Epidermal melanocyte (primary cell): ENCODE data around the gene CAD.
A peak's percentile ranks its signal among the peaks of the same experiment; 100 is the strongest.

Source experiments
- DNase-seq: peaks from one replicate; pipeline ENCODE4 v3.0.0; 2011; ENCODE audit warnings: low spot score; ENCODE audit not compliant: insufficient read length

CAD gene

DNA sequence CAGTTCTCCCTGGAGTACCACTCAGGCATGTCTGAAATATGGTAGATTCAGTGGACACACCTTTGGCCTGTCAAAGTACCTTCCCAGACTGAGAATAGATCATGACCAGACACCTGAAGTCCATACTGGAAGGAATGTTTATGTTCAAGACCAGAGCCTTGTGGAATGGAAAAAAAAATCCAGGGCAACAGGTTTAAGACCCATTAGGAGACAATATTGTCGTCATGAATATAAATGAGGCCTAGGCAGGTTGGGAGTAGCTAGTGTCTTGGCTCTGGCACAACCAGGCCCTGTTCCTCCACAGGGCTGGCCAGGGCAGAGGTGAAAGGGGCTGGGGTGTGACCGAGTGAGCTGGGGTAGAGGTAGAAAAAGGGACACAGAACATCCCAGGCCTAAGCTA is 18.5 kb upstream of the CAD start:
- no peak for DNase-seq

DNA sequence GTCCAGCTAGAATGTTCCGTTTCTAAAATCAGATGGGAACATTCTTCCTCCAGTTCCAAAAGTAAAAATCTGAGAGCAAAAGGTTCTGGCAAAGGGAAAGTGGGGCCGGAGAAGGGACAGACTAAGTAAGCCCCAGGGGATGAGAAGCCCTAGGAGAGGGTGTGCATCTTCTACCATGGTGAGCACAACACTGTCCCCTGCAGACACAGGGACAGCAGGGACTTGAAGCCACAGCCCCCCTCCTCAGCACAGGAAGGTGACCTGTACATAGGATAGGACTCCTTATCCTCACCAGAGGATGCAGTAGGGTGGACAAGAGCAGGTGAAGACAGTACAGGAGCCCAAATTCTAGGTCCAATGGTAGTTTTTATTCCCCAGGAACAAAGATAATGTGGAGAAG is 17.9 kb upstream of the CAD start:
- DNase-seq: no peak

DNA sequence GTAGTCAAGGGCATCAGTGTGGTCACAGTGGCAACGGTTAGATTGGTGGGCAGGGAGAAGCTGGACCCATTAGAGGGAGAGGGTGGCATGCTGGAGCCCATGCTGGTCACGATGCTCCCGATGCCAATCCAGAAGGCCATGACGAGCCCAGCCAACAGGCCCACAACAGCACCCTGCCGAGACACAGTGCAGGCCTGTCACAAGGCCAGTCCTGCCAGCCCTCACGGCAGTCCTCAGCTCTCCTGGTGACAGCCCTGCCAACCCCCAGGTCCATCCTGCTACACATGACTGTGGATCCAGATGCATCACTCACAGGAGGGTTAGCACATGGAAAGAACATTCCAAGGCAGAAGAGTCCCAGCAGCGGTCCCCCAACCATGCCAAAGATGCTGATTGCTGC is 15.5 kb upstream of the CAD start:
- DNase-seq: no peak

- no peak for DNase-seq
Measured at GRCh38 chr2:27202854-27203253, 14.3 kb upstream of the CAD start.

DNA sequence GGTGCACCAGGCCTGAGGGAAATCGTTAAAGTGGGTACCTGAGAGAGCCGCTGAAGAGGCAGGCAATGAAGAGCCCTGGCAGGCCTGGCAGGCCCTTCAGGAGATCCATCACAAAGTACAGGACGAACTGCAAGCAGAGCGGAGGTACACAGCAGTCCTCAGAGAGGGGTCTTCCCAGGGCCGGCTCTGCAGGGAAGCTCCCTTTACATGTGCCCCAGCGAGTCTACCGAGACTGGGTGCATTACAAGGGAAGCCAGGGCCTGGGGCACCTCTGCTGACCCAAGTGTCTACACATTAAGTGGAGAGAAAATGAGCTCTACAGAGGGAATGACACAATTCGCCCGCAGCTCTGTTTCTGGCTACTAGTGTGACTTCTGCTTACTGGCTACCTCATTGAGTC is 13.4 kb upstream of the CAD start:
- no peak for DNase-seq

DNA sequence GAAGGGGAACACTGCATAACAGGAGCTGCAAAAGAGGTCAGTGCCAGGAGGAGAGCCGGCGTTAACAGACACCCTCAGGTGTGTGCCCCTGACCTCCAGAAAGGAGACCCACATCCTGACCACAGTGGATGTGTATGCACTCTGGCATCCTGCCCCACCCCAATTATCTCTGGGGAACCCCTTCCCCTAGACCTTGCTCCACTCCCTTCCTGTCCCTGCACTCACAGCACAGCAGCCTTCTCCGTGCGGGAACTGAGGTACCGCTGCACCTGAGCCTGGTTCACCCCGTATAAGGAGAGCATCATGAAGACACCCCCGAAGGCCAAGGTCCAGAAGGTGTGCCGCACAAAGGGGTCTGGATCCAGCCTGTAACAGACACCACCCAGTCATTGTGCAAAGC is 12.6 kb upstream of the CAD start:
- no peak for DNase-seq

DNA sequence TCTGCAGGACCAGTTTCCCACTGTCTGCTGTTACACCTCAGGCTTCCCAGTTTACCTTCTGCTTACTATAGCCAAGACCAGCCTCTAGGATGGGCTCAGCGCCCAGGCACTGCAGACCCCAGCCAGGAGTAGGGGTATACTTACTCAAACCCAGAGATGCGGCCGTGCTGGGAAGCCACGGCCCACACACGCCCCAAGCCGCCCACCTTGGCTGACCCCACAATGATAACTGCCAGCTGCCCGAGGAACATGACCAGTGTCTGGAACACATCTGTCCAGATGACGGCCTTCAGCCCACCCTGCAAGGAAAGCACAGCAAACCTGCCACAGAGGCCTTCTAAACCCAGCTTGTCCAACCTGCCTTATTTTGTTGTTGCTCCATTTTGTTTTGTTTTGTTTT is 12.0 kb upstream of the CAD start:
- DNase-seq: no peak

DNA sequence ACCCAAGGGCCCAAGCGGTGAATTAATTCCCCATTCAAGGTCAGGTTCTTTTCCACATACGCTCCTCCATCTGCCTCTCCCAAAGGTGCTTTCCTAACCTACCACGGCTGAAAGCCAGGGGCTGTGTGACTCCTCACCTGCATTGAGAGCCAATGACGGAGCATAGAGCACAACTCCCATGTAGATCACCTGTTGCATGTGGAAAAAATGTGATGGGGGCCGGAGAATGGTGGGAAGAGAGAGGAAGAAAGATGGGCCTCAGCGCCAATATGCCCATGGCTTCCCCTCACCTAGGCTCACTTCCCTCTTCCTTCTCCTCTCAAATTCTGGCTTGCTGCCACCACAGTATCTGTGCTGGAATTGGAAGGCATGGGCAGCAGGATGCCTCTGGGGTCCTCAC is 10.8 kb upstream of the CAD start:
- no peak for DNase-seq

- no peak for DNase-seq
Measured at GRCh38 chr2:27208486-27209050, 8.6 kb upstream of the CAD start.

- no peak for DNase-seq
Measured at GRCh38 chr2:27209621-27210401, 7.4 kb upstream of the CAD start.

DNA sequence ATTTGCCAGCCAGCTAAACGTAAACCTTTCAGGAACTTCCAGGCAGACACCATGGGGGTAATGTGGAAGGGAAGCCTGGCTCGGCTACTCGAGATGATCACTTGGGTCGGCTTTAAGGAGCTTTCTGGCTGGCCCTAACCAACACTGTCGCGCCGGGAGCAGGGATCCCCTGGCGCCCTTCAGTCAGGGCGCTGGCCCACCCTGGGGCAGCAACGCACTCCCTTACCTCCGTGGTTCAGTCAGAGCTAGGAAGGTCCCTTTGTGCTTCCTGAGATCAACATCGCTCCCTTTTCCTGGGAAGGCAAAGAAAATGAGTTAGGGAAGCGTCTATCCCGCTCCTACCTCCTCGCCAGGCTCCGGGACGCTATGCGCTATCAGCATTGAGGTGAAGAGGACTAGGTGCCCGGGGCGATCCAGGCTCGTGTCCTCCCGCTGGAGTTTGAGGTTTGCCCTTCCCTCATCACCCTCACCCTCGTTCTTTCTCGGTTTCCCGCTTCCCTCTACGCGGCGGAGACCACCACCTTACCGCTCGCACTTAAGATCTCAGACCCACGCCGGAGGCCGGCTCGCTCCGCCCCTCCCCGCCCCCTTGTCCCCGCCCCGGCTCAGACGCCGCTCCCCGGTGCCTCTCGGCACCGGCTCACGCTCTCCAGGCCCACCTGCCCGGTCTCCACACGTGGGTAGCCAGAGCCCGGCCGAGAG is 5.8 kb upstream of the CAD start:
- no peak for DNase-seq

DNA sequence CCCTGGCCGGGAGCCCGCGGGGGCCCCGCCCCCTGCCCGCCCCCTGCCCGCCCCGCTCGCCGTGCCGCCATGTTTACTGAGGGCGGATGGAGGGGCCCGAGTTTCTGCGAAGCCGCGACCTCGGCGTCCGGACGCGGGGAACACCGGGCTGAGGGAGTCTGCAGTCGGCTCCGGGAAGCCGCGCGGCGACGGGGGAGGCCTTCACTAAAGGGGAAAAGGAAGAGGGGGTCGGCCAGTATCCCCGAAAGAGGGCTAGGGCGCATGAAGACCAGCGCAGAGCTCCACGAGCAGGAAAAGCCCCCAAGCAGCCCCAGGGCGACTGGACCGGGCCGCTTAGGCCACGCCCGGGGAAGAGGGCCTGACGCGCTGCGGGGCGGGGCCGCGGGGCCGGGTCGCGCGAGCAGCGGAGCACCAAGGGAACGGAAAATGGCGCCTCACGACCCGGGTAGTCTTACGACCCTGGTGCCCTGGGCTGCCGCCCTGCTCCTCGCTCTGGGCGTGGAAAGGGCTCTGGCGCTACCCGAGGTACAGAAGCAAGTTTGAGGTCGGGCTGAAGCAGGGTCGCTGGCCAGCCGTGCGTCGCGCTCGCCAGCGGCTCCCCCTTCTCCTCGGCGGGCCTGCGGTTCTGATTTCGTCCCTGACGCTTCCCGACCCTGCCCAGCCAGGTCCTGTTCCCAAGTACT is 5.1 kb upstream of the CAD start, which contains the start of the genes ATRAID and SLC5A6:
TSS of gene ATRAID (plus strand) at position 99 of the 683 bp plus-strand sequence. CDS start at position 427, 328 bp downstream.
TSS of gene SLC5A6 (minus strand) at position 326 of the 683 bp plus-strand sequence. CDS start 4,618 bp downstream, outside the sequence.
- peak; percentile 98 for DNase-seq

- no peak for DNase-seq
Measured at GRCh38 chr2:27212626-27213471, 4.3 kb upstream of the CAD start.

DNA sequence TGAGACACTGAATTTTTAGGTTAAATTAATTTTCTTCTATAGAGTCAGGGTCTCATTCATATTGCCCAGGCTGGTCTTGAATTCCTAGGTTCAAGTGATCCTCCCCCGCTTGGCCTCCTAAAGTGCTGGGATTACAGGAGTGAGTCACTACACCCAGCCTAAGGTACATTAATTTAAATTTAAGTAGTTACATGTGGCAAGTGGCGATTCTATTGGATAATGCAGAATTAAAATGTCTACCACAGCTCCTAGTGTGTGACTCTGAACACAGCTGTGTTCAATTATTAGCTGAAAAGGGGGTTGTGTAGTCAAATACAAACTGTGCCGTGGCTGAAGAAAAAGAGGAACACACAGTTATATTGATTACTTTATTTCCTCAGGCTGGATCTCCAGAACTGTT is 2.2 kb upstream of the CAD start:
- DNase-seq: no peak

DNA sequence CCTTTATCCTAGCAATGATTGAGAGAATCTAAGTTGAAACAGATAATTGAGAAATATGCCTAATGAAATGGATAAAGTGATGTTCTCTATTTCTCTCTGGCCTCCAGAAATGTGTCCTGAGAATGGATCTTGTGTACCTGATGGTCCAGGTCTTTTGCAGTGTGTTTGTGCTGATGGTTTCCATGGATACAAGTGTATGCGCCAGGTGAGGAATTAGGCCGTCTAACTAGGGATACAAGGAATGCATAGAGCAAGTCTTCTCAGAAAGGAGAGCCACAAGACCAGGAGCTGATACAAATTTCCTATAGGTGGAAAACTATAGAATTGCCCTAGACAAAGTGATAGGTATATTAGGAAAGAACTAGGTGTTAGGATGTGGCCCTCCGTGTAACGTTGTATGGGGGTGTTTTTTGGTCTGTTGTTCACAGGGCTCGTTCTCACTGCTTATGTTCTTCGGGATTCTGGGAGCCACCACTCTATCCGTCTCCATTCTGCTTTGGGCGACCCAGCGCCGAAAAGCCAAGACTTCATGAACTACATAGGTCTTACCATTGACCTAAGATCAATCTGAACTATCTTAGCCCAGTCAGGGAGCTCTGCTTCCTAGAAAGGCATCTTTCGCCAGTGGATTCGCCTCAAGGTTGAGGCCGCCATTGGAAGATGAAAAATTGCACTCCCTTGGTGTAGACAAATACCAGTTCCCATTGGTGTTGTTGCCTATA is 592 bp upstream of the CAD start:
- DNase-seq: no peak

DNA sequence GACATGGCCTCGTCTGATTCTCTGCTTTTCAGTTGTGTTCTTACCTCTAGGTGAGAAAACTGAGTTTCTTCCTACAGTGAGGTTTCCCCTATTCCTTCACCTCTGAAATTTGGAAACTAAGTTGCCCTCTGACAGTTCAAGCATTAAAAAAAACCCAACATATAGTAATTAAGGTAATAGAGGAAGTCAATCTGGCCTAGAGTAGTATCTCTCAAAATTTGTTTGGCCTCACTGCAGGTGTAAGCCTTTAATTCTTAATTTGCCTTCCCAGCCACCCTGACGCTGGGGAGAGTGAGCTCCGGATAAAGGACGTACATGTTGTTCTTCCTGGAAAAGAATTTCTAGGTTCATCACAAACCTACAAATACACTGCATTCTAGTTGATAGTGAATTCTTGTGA is 1.4 kb downstream of the CAD start:
- no peak for DNase-seq

DNA sequence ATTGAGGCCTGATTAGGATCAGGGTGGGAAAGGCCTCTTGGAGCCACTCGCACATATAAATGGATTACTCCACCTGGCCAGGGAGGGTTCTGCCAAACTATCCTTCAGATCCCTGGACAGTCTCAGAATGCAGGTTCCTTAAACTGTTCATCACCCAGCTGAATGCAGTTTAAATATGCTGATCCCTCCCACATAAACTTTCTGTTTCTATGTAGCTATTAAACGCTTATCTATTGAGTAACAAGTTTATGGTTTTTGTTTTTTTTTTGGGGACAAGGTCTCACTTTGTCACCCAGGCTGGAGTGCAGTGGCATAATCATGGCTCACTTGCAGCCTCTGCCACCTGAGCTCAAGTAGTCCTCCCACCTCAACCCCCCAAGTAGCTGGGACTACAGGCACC is 1.9 kb downstream of the CAD start:
- no peak for DNase-seq

GRCh38 chr2:27220091-27220490 is 2.9 kb downstream of the CAD start:
- DNase-seq: no peak

DNA sequence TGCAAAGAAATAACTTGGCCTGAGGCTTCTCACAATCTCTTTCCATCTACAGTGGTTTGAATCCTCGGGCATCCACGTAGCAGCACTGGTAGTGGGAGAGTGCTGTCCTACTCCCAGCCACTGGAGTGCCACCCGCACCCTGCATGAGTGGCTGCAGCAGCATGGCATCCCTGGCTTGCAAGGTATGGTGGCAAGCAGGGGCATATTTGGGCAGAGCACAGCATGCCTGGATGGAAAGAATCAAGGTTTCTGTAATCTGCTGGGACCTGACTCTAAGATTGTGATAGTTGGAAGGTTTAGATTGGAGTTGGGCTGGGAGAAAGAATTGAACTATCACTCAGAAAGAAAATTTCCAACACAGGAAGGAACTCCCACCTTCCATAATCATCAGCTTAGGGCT is 4.0 kb downstream of the CAD start:
- no peak for DNase-seq

DNA sequence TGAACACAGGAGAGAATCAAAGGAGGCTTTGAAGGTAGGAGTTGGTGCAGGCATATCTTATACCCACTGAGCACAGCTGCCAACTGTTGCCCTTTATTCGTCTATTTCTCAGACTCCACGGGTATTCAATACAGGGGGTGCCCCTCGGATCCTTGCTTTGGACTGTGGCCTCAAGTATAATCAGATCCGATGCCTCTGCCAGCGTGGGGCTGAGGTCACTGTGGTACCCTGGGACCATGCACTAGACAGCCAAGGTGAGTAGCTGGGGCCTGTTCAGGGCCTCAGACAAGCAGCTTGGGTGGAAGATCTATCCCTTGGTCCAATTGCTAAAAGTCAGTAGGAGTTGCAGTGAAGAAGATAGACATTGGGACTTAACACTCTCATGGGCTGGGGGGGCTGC is 5.2 kb downstream of the CAD start:
- no peak for DNase-seq
